HCT116 (cell line): Measurements from ENCODE around the gene SRGAP2. TPM values are rescaled to one million over a fixed set of nuclear protein-coding genes. Genes with fewer than 3 reads are reported as not detected.
"Not testable (repeated sequence)": the region's sequence is repeated elsewhere in the genome, so short reads cannot be mapped to it uniquely, and the experiment has no call there.

Experiments used
- ATAC-seq: fragments of 200-7000 bp; cut with Tn5 transposase; 2 replicates; pipeline ENCODE4 v1.9.1; 2020; ENCODE audit warnings: mild to moderate bottlenecking, moderate library complexity
- BruUV-seq: library from RNA; stranded (reverse); fragments of 400-500 nt; replicated peaks from 2 replicates; lab custom pipeline; 2021; lab: Mats Ljungman, UMichigan
- CTCF ChIA-PET: fragments of 300-600 bp; sonication (Branson Sonifier 250); formaldehyde crosslinking; loops from one replicate; lab custom pipeline; 2021; ENCODE audit warnings: antibody characterized with exemption; lab: Charles Lee
- POLR2A ChIA-PET: fragments of 300-600, 350-600 bp; sonication (Branson Sonifier 250); formaldehyde crosslinking; loops from one replicate; lab custom pipeline; 2021; ENCODE audit warnings: antibody characterized with exemption; lab: Charles Lee
- RAD21 ChIA-PET, 2 experiments: fragments of 300-600 bp; sonication (Branson Sonifier 250); formaldehyde crosslinking; loops; one replicate each; lab custom pipeline; 2023; ENCODE audit warnings: low total read pairs in 2 of 2; ENCODE audit not compliant: uncharacterized antibody in 2 of 2, unreplicated experiment in 2 of 2, low non-redundant PET in 1 of 2; lab: Charles Lee
- DNase-seq: peaks from one replicate; pipeline ENCODE4 v3.0.0-alpha.2; 2010; ENCODE audit warnings: low read depth, low spot score
- H2AFZ ChIP-seq: fragments of 200-600 bp; shearing (Covaris generic), sonication (generic); 2 replicates; pipeline ENCODE4 v1.6.1; 2017; ENCODE audit warnings: low read depth, mixed run types, mixed read lengths, antibody characterized with exemption, low read length; ENCODE audit not compliant: poor library complexity, severe bottlenecking
- H3K27ac ChIP-seq: 2 replicates; pipeline ENCODE4 v1.5.1; 2012; ENCODE audit warnings: low read depth, low read length
- H3K27me3 ChIP-seq: fragments of 200-600 bp; sonication (generic); 2 replicates; pipeline ENCODE4 v1.6.1; 2016; ENCODE audit warnings: mixed run types, low read length, mixed read lengths; ENCODE audit not compliant: insufficient read depth
- H3K36me3 ChIP-seq, 2 experiments: fragments of 200-500 bp in 1 of 2; fragments of 200-600 bp in 1 of 2; sonication (Bioruptor generic) in 1 of 2; sonication (generic) in 1 of 2; 2 replicates each; pipeline versions ENCODE4 v1.5.1 to v1.6.1; 2014 to 2016; ENCODE audit warnings: low read length in 2 of 2, inconsistent platforms in 1 of 2, mixed read lengths in 1 of 2, mixed run types in 1 of 2; ENCODE audit not compliant: insufficient read depth in 2 of 2, control insufficient read depth in 1 of 2
- H3K4me1 ChIP-seq, 2 experiments: fragments of 200-600 bp in 1 of 2; sonication (generic) in 1 of 2; 2 replicates each; pipeline versions ENCODE4 v1.5.1 to v1.6.1; 2012 to 2017; ENCODE audit warnings: low read length in 2 of 2, inconsistent platforms in 1 of 2, mild to moderate bottlenecking in 1 of 2, mixed read lengths in 1 of 2, mixed run types in 1 of 2, moderate library complexity in 1 of 2; ENCODE audit not compliant: insufficient read depth in 2 of 2, control insufficient read depth in 1 of 2
- H3K4me2 ChIP-seq: fragments of 200-600 bp; sonication (generic); 2 replicates; pipeline ENCODE4 v1.6.1; 2017; ENCODE audit warnings: mixed run types, low read length, mixed read lengths
- H3K4me3 ChIP-seq, 2 experiments: fragments of 200-600 bp in 1 of 2; sonication (generic) in 1 of 2; replicated peaks in 1 of 2; 2 replicates each; pipeline ENCODE4 v1.5.1; 2011 to 2016; ENCODE audit warnings: low read length in 2 of 2, control low read depth in 1 of 2, low read depth in 1 of 2, mild to moderate bottlenecking in 1 of 2, mixed read lengths in 1 of 2, mixed run types in 1 of 2
- H3K79me2 ChIP-seq: fragments of 200-600 bp; sonication (generic); 2 replicates; pipeline ENCODE4 v1.6.1; 2017; ENCODE audit warnings: mild to moderate bottlenecking, mixed run types, low read length, moderate library complexity, mixed read lengths; ENCODE audit not compliant: insufficient read depth
- H3K9ac ChIP-seq: fragments of 200-600 bp; sonication (generic); 2 replicates; pipeline ENCODE4 v1.6.1; 2016; ENCODE audit warnings: low read length, mixed read lengths
- H3K9me2 ChIP-seq: fragments of 200-600 bp; sonication (generic), shearing (Covaris generic); 2 replicates; pipeline ENCODE4 v1.6.1; 2017; ENCODE audit warnings: mixed run types, mild to moderate bottlenecking, moderate library complexity; ENCODE audit not compliant: insufficient read depth
- H3K9me3 ChIP-seq, 2 experiments: fragments of 200-500 bp in 1 of 2; fragments of 200-600 bp in 1 of 2; sonication (Bioruptor generic) in 1 of 2; sonication (generic) in 1 of 2; 2 replicates each; pipeline ENCODE4 v1.6.1; 2014 to 2017; ENCODE audit warnings: low read length in 2 of 2, mixed read lengths in 2 of 2, inconsistent platforms in 1 of 2, low read depth in 1 of 2, mild to moderate bottlenecking in 1 of 2, mixed run types in 1 of 2, moderate library complexity in 1 of 2; ENCODE audit not compliant: control insufficient read depth in 1 of 2, insufficient read depth in 1 of 2
- H4K20me1 ChIP-seq: fragments of 200-600 bp; sonication (generic), shearing (Covaris generic); 2 replicates; pipeline ENCODE4 v1.6.1; 2017; ENCODE audit warnings: mixed run types, mild to moderate bottlenecking, moderate library complexity; ENCODE audit not compliant: insufficient read depth
- intact Hi-C: fragments of 100-400 bp; cut with micrococcal nuclease; formaldehyde crosslinking; loops from 2 replicates; pipeline ENCODE4 v1.10.0; 2022
- total RNA-seq: library from RNA; stranded (reverse); gene quantifications from one replicate; pipeline ENCODE4 v1.2.1, GENCODE V29; 2021; ENCODE audit not compliant: unreplicated experiment

SRGAP2 gene
- total RNA-seq, 1 experiment from 2014 or later, result 58.2 TPM

- CTCF ChIA-PET, DNase-seq, ATAC-seq, H3K27ac ChIP-seq, H3K9me3 ChIP-seq, POLR2A ChIA-PET, H3K4me1 ChIP-seq, H2AFZ ChIP-seq, H3K36me3 ChIP-seq, H3K4me3 ChIP-seq, H3K4me2 ChIP-seq, H4K20me1 ChIP-seq, BruUV-seq, H3K79me2 ChIP-seq, H3K9ac ChIP-seq, H3K9me2 ChIP-seq, intact Hi-C loops, H3K27me3 ChIP-seq, RAD21 ChIA-PET: not testable (repeated sequence)
These were observed 49.5 kb downstream of the SRGAP2 start for GRCh38 chr1:206252680-206253335.

Other genes starting within 250 kb of the SRGAP2 start
- gene RAB7B, start 200.1 kb upstream of the SRGAP2 start, total RNA-seq, result 0.22 TPM
- 0.12 TPM for gene CTSE, start 179.6 kb upstream of the SRGAP2 start, total RNA-seq
- not detected for gene RHEX, start 150.4 kb upstream of the SRGAP2 start, total RNA-seq
- gene AVPR1B, start 86.2 kb upstream of the SRGAP2 start, total RNA-seq, result not detected
- gene FAM72A, start 702 bp upstream of the SRGAP2 start, total RNA-seq, result 23.0 TPM